SK-N-DZ (cell line): ENCODE data around the gene STYK1.
A peak's percentile ranks its signal among the peaks of the same experiment; 100 is the strongest.
"Not testable (repeated sequence)": the region's sequence is repeated elsewhere in the genome, so short reads cannot be mapped to it uniquely, and the experiment has no call there.

Experiments used
- DNase-seq: peaks from one replicate; pipeline ENCODE4 v3.0.0-alpha.2; 2015; ENCODE audit warnings: low spot score

The STYK1 gene

DNA sequence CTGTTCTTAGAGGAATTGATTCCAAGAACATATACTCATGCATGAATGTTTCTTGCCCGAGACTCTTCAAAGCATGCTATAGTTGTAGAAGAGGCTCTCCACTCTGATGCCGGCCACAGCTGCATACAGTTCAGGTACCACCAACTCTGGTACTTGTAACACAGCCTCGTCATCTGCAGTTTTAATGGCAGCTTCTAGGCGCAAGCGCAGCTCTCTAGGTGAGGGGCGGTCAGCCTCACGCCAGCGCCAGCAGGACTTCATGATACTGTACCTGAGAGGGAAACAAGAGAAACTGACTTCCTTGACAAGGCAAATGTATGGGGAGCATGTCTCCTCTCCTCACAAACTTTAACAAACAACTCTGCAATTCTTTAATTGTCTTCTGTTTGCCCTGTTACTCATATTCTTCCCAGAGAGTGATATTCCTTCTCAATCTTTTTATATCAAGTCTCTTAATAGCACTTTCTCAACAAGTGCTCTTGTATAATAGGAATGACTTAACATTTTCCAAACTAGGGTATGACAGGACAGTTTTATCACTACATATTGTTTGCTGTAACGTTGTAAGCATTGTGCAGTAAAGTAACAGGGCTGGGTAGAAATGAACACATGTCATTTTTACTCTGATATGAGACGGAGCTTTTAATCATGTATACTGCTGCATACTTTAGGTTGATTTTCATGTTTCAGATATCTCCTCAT, 53.6 kb downstream of the STYK1 start:
- DNase-seq = no peak

DNA sequence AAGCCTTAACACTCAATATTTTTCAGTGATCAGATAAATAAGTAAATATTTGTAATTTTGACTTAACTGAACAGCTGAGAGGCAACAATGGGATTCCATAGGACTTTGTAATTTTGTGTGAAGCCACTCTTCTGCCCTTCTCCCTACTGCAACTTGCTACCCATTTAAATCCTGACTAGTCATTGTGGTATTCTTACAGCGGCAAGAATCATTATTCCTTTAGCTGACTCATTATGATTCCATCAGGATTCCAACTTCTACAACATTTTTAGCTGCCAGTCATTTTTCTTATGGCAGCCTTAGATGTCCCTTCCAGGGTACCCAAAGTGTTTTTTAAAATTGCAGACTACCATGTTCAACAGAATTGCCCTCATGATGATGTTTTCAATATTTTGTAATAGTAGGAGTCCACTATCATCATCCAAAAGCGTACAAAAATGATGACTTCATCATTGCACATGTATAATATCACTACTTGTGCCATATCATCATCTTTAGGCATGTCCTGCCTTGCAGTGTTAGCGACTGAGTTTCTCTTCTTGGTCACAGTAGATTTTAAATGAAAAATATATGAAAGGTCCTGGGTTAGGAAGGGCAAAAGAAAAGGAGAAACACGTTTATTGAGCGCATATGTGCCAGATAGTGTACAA, 55.4 kb downstream of the STYK1 start:
- no peak for DNase-seq

DNA sequence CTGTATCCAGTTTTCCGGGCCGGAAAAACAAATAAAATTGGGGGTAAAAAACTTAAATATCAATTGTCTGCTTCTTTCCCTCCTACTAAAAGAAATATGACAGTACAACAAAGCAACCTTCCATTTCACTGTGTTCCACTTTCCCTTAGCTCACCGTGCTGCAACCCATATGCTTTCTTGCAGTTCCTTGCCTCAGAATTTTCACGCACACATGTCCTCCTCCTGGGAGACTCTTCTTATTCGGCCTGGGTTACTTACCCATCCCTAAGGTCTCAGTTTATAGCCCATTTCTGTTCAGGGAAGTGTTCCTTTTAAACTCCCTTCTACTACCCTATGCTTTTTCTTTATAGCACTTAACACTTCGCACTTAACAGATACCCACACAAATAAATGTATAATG, 56.0 kb downstream of the STYK1 start:
- DNase-seq = no peak

- no peak for DNase-seq
Measured at GRCh38 chr12:10615532-10615931, 58.3 kb downstream of the STYK1 start.

DNA sequence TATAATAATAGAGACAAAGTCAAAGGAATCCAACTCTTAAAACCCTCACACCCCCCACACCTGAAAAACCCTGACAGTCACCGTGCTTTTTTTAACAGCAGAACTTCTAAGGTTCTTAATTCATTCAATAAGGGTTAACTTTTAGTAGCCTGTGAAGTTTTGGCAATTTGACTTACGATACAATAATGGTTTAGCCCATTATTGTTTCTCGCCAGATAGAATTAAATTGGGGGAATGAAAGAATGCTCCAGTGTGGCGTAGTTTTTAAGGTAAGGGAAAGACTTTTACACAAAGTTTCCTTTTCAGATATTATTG, 59.8 kb downstream of the STYK1 start:
- DNase-seq = no peak

DNA sequence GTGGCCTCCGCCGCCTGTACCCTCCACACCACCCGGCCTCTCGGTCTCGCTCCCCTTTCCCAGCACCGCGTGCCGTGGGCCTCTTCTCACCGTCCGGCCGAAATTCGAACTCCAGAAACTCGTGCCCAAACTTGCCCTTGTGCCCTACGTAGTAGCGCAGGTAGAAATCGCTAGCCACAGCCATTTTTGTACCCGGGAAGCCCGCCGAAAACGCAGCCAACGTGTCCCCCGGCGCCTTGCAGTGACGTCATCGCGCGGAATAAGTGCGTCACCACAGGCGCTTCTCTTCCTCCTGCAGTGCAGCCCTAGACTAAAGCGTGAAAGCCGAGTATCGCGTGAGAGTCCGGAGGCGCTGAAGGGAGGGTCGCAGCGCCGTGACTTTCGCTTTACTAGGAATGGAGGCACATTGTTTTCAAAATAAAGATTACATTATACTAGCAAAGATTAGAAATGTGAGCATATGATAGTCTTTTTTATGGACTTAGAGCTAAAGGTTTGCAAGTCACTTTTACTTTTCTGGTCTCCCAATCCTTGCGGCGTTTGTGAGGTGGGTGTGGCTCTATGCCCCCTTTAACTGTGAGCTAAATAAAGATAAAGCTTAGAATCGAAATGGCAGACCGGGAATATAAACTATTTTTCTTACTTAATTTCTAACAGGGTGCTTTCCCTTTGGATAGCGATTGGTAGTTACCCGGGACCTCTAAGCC, 60.4 kb downstream of the STYK1 start, which contains the start of gene MAGOHB:
TSS of gene MAGOHB (minus strand) at position 261 of the 707 bp plus-strand sequence. CDS start at position 184, 77 bp downstream.
- DNase-seq = peak; percentile 95

DNA sequence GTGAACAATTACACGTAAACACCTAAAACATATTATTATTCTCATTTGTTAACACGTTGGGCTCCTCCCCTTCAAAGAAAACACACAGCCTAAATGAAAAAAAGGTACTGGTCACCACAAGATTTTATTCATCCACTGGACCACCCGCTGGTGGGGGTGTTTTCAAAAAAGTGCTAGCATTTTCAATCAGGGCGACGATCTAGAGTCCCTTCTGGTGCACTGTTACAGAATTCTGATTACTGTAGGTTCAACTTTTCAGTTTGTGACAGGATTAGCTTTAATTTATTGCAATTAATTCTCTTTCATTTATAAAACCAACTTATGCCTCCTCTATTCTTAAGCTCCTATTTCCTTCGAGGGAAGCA, 60.9 kb downstream of the STYK1 start:
- DNase-seq = no peak

DNA sequence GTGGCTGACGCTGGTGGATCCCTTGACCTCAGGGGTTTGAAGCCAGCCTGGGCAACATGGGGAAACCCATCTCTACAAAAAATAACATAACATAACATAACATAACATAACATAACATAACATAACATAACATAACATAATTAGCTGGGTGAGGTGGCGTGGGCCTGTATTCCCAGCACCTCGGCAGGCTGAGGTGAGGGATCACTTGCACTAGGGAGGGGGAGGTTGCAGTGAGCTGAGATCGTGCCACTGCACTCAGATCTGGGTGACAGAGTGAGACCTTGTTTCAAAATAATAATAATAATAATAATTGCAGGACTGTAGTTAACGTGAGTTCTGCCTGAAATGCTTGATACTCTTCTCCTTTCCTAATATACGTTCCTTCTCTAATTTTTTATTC, 61.7 kb downstream of the STYK1 start:
- DNase-seq = no peak

- DNase-seq = not testable (repeated sequence)
Measured at GRCh38 chr12:10611258-10611657, 62.6 kb downstream of the STYK1 start.

DNA sequence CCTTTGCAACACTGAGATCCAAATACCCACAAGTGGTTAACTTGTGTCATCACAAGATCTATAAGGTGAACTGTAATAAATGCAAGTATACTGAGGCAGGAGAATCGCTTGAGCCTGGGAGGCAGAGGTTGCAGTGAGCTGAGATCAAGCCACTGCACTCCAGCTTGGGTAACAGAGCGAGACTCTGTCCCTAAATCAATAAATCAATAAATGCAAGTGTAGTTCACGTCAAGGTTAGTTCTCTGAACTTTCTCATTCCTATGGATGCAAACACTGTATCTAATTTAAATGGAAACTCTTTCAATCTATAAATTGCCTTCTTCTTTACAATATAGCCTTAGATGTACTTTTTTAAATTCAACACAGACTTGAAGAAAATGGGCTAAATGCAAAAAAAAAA, 63.7 kb downstream of the STYK1 start:
- DNase-seq = no peak

GRCh38 chr12:10607885-10608458, 65.9 kb downstream of the STYK1 start:
- DNase-seq = no peak

DNA sequence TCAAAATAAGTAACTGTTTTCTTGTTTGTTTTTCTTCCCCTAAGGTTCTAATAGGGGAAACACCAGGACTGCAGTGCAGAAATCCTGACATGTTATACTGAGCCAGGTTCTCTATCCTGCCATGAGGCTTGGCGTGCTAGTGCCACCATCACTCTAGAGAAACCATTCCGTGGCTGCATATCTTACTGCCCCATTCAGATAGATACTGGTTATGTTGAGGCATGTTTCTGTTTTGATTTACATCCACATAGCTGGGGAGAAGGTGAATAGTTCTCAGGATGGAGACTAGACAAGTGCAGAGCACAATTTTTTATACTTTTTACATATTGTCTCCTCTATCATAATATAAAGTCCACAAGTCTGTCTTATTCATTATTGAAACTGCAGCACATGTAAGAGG, 72.0 kb downstream of the STYK1 start:
- no peak for DNase-seq

- DNase-seq = no peak
Measured at GRCh38 chr12:10600988-10601387, 72.9 kb downstream of the STYK1 start.

DNA sequence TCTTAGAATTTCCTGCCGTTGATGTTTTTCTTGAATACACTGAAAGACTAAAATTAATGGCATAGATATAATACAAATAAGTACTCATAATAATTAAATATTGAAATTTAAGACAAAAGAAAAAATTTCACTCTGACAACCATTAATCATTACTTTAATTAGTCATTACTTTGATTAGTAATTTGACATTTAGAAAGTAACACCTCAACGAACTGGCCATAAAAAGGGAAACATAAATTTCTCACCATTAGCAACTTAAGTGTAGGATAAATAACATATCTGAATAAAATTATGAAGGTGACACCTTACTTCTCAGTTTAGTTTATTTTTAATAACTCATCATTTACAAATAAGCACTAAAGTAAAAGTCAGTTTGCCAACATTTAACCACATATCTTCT, 78.0 kb downstream of the STYK1 start:
- DNase-seq = no peak

DNA sequence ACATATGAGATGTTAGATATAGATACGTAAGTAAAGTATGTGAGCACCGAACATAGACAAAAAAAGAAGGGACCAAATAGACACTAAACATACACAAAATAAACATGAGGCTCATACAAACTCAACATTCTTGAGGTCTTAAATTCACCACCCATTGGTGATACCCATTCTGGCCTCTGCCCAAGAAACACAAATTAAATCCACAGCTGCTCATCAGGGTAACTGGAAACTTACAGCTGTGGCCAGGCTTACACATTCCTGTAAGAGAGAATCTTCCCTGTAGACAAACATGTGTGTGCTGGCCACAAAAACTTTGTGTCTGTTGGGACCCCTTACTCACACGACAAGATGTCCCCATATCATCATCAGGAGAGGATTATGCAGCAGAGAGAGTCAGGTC, 82.9 kb downstream of the STYK1 start:
- DNase-seq = no peak

GRCh38 chr12:10584415-10584814, 89.4 kb downstream of the STYK1 start:
- peak; percentile 27 for DNase-seq

DNA sequence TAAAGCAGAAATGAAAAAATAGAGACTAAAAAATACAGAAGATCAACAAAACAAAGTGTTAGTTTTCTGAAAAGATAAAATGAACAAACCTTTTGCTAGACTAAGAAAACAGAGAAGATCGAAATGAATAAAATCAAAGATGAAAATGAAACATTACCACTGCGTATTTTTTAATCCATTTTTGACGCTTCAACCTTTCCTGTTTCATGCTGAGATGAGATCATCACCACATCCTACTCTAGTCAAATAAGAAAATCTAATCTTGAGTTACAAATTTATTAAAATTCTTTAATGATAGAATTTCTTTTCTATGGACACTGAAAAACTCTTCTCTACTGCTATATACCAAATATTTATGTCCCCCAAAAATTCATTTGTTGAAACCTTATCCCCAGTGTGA, 91.1 kb downstream of the STYK1 start:
- DNase-seq = no peak

DNA sequence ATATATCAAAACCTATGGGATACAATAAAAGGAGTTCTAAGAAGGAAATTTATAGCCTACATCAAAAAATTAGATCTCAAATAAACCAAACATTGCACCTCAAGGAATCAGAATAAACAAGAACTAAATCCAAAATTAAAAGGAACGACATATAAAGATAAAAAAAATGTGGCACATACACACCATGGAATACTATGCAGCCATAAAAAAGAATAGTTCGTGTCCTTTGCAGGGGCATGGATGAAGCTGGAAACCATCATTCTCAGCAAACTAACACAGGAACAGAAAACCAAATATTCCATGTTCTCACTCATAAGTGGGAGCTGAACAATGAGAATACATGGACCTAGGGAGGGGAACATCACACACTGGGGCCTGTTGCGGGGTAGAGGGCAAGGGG, 91.7 kb downstream of the STYK1 start:
- not testable (repeated sequence) for DNase-seq

DNA sequence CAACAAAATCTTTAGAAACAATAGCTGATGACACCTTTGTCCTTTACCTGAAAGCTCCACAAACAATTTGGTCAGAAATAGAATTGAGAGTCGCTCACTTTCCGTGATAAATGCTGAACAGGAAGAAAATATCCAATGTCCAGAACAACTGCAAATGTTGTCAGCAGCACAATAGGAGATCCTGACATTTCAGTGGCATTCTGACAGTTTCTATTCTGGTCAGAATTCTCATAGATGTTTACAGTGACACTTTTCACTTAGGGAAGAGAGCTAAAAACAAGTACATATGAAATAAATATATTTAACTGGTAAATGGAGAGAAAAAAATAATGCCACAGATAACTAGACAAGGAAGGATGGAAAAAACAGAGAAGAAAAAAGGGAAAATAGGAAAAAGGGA, 99.5 kb downstream of the STYK1 start:
- no peak for DNase-seq

DNA sequence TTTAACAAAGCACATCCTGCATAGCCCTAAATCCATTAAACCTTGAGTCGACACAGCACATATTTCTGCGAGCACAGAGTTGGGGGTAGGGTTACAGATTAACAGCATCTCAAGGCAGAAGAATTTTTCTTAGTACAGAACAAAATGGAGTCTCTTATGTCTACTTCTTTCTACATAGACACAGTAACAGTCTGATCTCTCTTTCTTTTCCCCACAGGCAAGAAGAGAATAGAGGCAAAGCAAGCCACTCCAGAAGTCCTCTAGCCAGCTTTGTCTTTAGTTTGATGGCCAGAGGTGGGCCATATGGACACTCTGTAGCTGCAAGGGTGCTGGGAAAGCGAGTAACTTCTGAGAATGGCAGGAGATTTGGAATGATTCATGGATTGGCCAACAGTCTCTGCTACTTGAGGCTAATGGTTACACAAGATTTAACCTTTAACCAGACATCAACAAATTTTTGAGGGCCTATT, 101.8 kb downstream of the STYK1 start:
- DNase-seq = not testable (repeated sequence)

DNA sequence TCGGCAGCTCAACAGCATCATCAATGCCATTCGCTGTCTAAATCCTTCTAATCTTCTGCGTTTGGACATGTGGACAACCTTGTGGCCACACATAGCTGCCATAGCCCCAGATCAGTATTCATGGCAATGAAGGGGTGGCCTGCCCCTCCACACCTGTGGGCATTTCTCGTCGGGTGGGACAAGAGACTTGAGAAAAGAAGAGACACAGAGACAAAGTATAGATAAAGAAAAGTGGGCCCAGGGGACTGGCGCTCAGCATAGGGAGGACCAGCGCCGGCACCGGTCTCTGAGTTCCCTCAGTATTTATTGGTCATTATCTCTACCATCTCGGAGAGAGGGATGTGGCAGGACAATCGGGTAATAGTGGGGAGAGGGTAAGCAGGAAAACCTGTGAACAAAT, 102.7 kb downstream of the STYK1 start:
- no peak for DNase-seq
